Measurements from ENCODE around the gene SLC16A13.

- no peak for TF ChIP-seq CTCF (IDR thresholded peaks at IDR 0.05)
- TF ChIP-seq EZH2 (IDR thresholded peaks at IDR 0.05; ENCODE audit: borderline replicate concordance, insufficient read depth, low read depth, low read length, poor library complexity, severe bottlenecking), result no peak
Measured at GRCh38 chr17:7027335-7027734, 8.5 kb upstream of the SLC16A13 start.

All from B cell (primary cell).